Lung (tissue), 12 donors: Measurements from ENCODE around the gene NUBPL. TPM values are rescaled to one million over a fixed set of nuclear protein-coding genes. Genes with fewer than 3 reads are reported as not detected.

Experiments used
- ATAC-seq: fragments of 200-7000 bp; cut with Tn5 transposase; one replicate; pipeline ENCODE4 v1.9.1; 2020; ENCODE audit warnings: moderate number of reproducible peaks; ENCODE audit not compliant: insufficient read depth, low FRiP score
- DNase-seq, 3 donors: peaks; one replicate each; pipeline ENCODE4 v3.0.0-alpha.2; 2013 to 2017
- H3K27ac ChIP-seq, 2 donors: one replicate each; pipeline ENCODE4 v1.5.1; 2013; ENCODE audit warnings: mild to moderate bottlenecking in 2 of 2, moderate library complexity in 2 of 2, control low read depth in 1 of 2, inconsistent platforms in 1 of 2, low read depth in 1 of 2, low read length in 1 of 2
- H3K27me3 ChIP-seq, 3 donors: one replicate each; pipeline ENCODE4 v1.5.1; 2013; ENCODE audit warnings: low read length in 2 of 3; ENCODE audit not compliant: control insufficient read depth in 3 of 3, insufficient read depth in 3 of 3
- H3K36me3 ChIP-seq, 4 donors: one replicate each; pipeline ENCODE4 v1.5.1; 2013; ENCODE audit warnings: low read length in 4 of 4, mild to moderate bottlenecking in 1 of 4, moderate library complexity in 1 of 4; ENCODE audit not compliant: control insufficient read depth in 4 of 4, insufficient read depth in 4 of 4
- H3K4me1 ChIP-seq, 5 donors: one replicate each; pipeline ENCODE4 v1.5.1; 2013; ENCODE audit warnings: low read length in 5 of 5, mild to moderate bottlenecking in 2 of 5, moderate library complexity in 1 of 5; ENCODE audit not compliant: control insufficient read depth in 5 of 5, insufficient read depth in 5 of 5
- H3K4me3 ChIP-seq: one replicate; pipeline ENCODE4 v1.5.1; 2013; ENCODE audit warnings: mild to moderate bottlenecking, control low read depth, moderate library complexity
- H3K9ac ChIP-seq, 2 donors: one replicate each; pipeline ENCODE4 v1.5.1; 2013; ENCODE audit warnings: low read length in 2 of 2, control low read depth in 1 of 2; ENCODE audit not compliant: insufficient read depth in 1 of 2
- H3K9me3 ChIP-seq, 4 donors: one replicate each; pipeline ENCODE4 v1.5.1; 2013; ENCODE audit warnings: low read length in 3 of 4, mild to moderate bottlenecking in 1 of 4, moderate library complexity in 1 of 4; ENCODE audit not compliant: control insufficient read depth in 4 of 4, insufficient read depth in 3 of 4
- CTCF ChIP-seq: IDR thresholded peaks from 2 replicates; pipeline ENCODE4 v1.5.1; 2012; ENCODE audit warnings: mild to moderate bottlenecking; ENCODE audit errors: control extremely low read depth, extremely low read depth
- WGBS, 2 donors: extraction: QIAGEN DNeasy Blood & Tissue Kit; methylation state at CpG; one replicate each; pipeline ENCODE4 v1.1.7; 2013; 5-methylcytosine and 5-hydroxymethylcytosine counted together
- polyA plus RNA-seq, 2 donors: library from polyadenylated mRNA; stranded (reverse); fragments of 200-250 nt; gene quantifications; one replicate each; pipeline ENCODE4 v1.2.1, GENCODE V29; 2013
- total RNA-seq, 2 donors: library from RNA; depleted of rRNA in 1 of 2; stranded (reverse); fragments of >200 nt in 1 of 2; gene quantifications; one replicate each; pipeline ENCODE4 v1.2.1, GENCODE V29; 2014 to 2021
- donor health status: control.
- donor health status: control.
- donor health status: Bipolar disorder and iron deficiency.
- donor health status: healthy.
- donor health status: DM: yes; HTN: yes; CAD: no.

Gene NUBPL
- total and polyA plus RNA-seq, 4 donors: 3.0 to 20.9 (median 9.5) TPM

DNA sequence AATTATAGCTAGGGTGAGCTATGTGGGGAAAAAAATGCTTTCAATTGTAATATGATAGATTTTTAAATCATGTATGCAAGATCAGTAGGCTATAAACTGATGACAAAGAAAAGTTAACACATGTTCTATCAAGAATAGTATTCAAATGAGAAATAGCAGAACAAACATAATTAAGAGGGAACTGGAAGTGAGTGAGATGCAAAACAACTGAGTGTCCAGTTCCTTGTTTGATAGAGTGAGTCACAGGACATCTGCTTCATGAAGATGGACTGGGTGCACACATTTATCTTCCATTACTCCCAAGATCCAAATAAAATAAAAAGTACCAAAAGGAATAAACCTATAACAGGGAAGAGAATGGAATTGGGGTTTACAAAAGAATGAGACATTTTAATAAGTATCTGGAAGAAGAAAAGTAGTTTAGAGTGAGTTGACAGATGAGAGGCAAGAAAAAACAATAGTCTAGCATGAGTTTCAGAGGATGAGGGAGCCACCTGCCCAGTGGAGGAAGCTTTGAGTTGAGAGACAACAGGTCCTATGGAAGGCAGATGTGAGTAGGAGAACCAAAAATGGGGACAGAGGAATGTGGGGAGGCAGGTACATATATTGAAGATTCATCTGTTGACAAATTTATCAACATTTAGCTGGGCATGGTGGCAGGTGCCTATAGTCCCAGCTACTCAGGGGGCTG is 337.8 kb downstream of the NUBPL start:
- Histone ChIP-seq H3K36me3 (no peaks in the 10 kb centered on the region), H3K27ac (no peak overlapping the region), H3K4me3 (no peak overlapping the region), H3K9me3 (no peaks in the 10 kb centered on the region), H3K4me1 (peaks cover 0 to 6% (median 0%) of the 10 kb centered on the region in 5 donors), H3K9ac (no peak overlapping the region), H3K27me3 (no peaks in the 10 kb centered on the region)
- no peak for TF ChIP-seq CTCF
- ATAC-seq (no peak), DNase-seq (no peak)

DNA sequence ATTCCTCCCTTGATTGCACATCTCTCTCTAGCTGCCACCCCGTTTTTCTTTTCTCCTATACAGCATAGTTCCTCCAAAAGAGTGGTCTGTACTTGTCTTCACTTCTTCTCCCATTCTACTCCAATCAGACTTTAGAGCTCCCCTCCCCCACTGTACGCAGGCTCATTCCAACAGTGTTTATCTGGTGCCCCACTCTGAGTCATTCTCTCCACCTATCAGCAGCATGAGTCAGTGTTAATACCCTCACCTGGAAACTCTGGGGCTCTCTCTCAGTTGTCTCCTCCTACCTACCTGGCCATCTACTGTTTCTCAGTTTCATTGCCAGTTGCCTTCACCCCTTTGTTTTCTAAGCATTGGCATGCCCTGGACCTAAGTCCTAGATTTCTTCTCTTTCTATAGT is 340.8 kb downstream of the NUBPL start:
- H3K4me1 ChIP-seq: peaks cover 0 to 2% (median 0%) of the 10 kb centered on the region in 5 donors
- no peak overlapping the region for H3K9ac ChIP-seq
- no peaks in the 10 kb centered on the region for H3K9me3 ChIP-seq
- no peak for DNase-seq
- no peaks in the 10 kb centered on the region for H3K36me3 ChIP-seq
- H3K27me3 ChIP-seq: no peaks in the 10 kb centered on the region
- peak; percentile 11 for ATAC-seq
- WGBS, 2 donors: 70 to 92% methylated on average over 2 of the region's 2 CpGs
- TF ChIP-seq CTCF: no peak
- no peak overlapping the region for H3K4me3 ChIP-seq
- no peak overlapping the region for H3K27ac ChIP-seq

DNA sequence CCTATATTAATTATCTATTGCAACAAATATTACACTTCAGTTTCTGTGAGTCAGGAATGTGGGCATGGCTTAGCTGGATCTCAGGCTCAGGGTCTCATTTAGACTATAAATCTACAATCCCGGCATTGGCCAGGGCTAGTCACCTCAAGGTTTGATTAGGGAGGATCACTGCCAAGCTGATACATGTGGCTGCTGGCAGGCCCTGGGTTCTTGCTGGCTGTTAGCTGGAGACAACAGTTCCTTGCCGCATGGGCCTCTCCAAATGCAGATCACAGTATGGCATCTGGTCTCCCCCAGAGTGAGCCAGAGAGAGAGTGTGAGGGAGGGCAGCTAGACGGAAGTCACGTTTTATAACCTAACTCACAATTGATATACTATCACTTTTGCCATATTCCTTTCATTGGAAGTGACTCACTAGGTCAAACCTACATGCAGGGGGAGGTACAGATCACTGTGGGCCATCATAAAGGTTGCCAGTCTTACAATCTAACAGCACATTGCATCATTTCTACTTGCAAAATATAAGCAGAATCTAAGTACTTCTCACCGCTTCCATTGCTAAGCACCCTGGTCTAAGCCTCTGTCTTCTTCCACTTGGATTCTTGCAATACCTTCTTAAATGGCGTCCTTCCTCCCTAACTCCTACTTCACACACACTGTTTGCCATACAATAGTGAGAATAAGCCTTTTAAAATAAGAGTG is 341.9 kb downstream of the NUBPL start:
- DNase-seq (no peak), ATAC-seq (no peak)
- WGBS, 2 donors: 88 to 95% methylated on average over 6 of the region's 6 CpGs
- TF ChIP-seq CTCF: no peak
- no peaks in the 10 kb centered on the region for H3K9me3 ChIP-seq
- no peaks in the 10 kb centered on the region for H3K27me3 ChIP-seq
- H3K9ac ChIP-seq: no peak overlapping the region
- no peaks in the 10 kb centered on the region for H3K4me1 ChIP-seq
- no peaks in the 10 kb centered on the region for H3K36me3 ChIP-seq
- no peak overlapping the region for H3K4me3 ChIP-seq
- no peak overlapping the region for H3K27ac ChIP-seq
